OCI-LY3 (cell line): Measurements from ENCODE around the gene PDLIM5.

ENCODE experiments used
- H2AFZ ChIP-seq: fragments of 200-600, 300-600 bp; shearing (Covaris generic); 2 replicates; pipeline ENCODE4 v1.6.0; 2014; ENCODE audit warnings: antibody characterized with exemption, low read depth, low read length
- H3K27ac ChIP-seq: fragments of 200-600, 300-600 bp; sonication (generic); 2 replicates; pipeline ENCODE4 v1.5.1; 2014; ENCODE audit warnings: mild to moderate bottlenecking, low read length, moderate library complexity, mixed read lengths
- H3K27me3 ChIP-seq: fragments of 200-600, 300-600 bp; sonication (generic); 2 replicates; pipeline ENCODE4 v1.6.1; 2014; ENCODE audit warnings: low read depth, low read length, mixed read lengths
- H3K36me3 ChIP-seq: fragments of 200-600, 300-600 bp; sonication (generic); replicated peaks from 2 replicates; pipeline ENCODE3; 2014; ENCODE audit warnings: low read depth, low read length, mixed read lengths
- H3K4me1 ChIP-seq: fragments of 300-600, 200-600 bp; sonication (generic); 2 replicates; pipeline ENCODE4 v1.6.1; 2014; ENCODE audit warnings: low read length, mixed read lengths
- H3K4me2 ChIP-seq: fragments of 200-600, 300-600 bp; sonication (generic); 2 replicates; pipeline ENCODE4 v1.6.1; 2014; ENCODE audit warnings: low read length, mixed read lengths
- H3K4me3 ChIP-seq: fragments of 300-600, 200-600 bp; sonication (generic); 2 replicates; pipeline ENCODE4 v1.5.1; 2014; ENCODE audit warnings: antibody characterized with exemption, mild to moderate bottlenecking, low read length, moderate library complexity
- H3K79me2 ChIP-seq: fragments of 300-600, 200-600 bp; shearing (Covaris generic); 2 replicates; pipeline ENCODE4 v1.6.1; 2014; ENCODE audit warnings: mild to moderate bottlenecking, low read length, mixed read lengths
- H3K9ac ChIP-seq: fragments of 300-600, 200-600 bp; shearing (Covaris generic); 2 replicates; pipeline ENCODE4 v1.6.0; 2014; ENCODE audit warnings: mild to moderate bottlenecking, low read length, moderate library complexity
- H3K9me3 ChIP-seq: fragments of 200-600, 300-600 bp; shearing (Covaris generic); 2 replicates; pipeline ENCODE4 v1.6.1; 2014; ENCODE audit warnings: low read length, mixed read lengths; ENCODE audit not compliant: insufficient read depth
- H4K20me1 ChIP-seq: fragments of 200-600, 300-600 bp; sonication (generic); 2 replicates; pipeline ENCODE4 v1.6.1; 2016; ENCODE audit warnings: low read length, mixed read lengths; ENCODE audit not compliant: insufficient read depth
- EZH2phosphoT487 ChIP-seq: fragments of 200-600 bp; shearing (Covaris generic); IDR thresholded peaks from 2 replicates; pipeline ENCODE4 v1.6.1; 2018; ENCODE audit warnings: antibody characterized with exemption, mixed run types, low read depth
- TF ChIP-seq, protein P1 (sequence below): fragments of 200-600, 300-600 bp; sonication (generic); IDR thresholded peaks from 2 replicates; pipeline ENCODE4 v1.5.1; 2014; ENCODE audit warnings: antibody characterized with exemption, low read length, low read depth

Gene PDLIM5

DNA sequence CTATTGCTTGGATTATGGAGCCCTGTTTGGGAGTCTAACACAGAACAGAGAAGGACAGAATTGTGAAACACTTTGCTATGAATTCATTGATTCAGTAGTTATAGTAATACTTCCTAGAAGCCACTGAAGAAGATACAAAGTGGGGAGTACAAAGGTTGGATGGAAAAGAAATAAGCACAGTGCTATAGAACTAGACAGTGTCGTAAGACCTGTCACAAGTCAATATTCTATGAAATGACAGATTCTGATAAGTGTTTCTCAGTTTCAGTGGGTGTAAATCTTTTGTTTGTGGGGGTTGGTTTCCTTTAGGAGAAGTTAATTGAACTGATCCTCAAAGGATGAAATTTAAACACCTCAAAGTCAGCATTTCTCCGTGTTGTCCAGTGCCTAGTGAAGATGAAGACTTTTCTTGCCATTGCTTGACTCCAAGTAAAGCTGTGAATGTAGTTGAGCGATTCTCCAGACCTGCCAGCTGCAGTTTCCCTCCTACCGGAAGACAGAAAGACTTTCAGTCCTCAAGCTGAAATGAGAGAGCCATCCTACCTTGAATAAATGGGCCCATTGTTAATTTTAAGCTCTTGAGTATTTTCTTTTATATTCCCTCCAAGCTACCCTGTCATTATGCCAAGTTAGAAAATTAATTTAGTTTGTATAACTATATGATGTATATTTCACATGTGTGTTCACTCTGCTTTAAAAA, 7.9 kb downstream of the PDLIM5 start:
- Histone ChIP-seq H3K9ac (no peak overlapping the region), H3K9me3 (no peaks in the 10 kb centered on the region), H3K36me3 (no peaks in the 10 kb centered on the region), H3K4me2 (no peak overlapping the region), H4K20me1 (no peaks in the 10 kb centered on the region), H3K4me3 (no peak overlapping the region), H3K27me3 (no peaks in the 10 kb centered on the region), H3K79me2 (no peaks in the 10 kb centered on the region), H3K4me1 (no peaks in the 10 kb centered on the region), H2AFZ (no peak overlapping the region), H3K27ac (no peak overlapping the region)
- TF ChIP-seq, protein P1, sequence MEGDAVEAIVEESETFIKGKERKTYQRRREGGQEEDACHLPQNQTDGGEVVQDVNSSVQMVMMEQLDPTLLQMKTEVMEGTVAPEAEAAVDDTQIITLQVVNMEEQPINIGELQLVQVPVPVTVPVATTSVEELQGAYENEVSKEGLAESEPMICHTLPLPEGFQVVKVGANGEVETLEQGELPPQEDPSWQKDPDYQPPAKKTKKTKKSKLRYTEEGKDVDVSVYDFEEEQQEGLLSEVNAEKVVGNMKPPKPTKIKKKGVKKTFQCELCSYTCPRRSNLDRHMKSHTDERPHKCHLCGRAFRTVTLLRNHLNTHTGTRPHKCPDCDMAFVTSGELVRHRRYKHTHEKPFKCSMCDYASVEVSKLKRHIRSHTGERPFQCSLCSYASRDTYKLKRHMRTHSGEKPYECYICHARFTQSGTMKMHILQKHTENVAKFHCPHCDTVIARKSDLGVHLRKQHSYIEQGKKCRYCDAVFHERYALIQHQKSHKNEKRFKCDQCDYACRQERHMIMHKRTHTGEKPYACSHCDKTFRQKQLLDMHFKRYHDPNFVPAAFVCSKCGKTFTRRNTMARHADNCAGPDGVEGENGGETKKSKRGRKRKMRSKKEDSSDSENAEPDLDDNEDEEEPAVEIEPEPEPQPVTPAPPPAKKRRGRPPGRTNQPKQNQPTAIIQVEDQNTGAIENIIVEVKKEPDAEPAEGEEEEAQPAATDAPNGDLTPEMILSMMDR: no peak
- no peak for TF ChIP-seq EZH2phosphoT487

DNA sequence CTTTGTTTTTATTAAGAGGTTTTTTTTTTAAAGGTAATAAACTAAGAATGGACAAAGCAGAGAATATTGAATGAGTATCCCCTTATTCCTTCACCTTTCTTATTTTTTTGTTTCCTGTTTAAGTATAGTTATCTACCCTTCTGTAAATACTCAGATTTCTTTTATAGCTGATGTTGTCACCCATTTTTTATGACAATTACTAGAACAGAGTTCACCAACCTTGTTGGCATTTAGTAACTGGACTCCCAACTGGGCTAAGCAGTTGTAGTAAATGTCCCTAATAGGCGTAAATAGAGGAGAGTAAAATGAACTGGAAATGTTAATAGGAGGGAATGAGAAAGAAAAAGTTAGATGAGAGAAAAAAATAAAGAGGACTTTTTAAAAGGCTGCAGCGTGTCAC, 9.8 kb downstream of the PDLIM5 start:
- Histone ChIP-seq H3K36me3 (no peaks in the 10 kb centered on the region), H2AFZ (no peak overlapping the region), H3K27ac (no peak overlapping the region), H3K4me2 (no peak overlapping the region), H3K9me3 (no peaks in the 10 kb centered on the region), H3K79me2 (no peaks in the 10 kb centered on the region), H3K9ac (no peak overlapping the region), H3K27me3 (no peaks in the 10 kb centered on the region), H3K4me1 (no peaks in the 10 kb centered on the region), H4K20me1 (no peaks in the 10 kb centered on the region), H3K4me3 (no peak overlapping the region)
- TF ChIP-seq EZH2phosphoT487: no peak
- TF ChIP-seq, protein P1: no peak

DNA sequence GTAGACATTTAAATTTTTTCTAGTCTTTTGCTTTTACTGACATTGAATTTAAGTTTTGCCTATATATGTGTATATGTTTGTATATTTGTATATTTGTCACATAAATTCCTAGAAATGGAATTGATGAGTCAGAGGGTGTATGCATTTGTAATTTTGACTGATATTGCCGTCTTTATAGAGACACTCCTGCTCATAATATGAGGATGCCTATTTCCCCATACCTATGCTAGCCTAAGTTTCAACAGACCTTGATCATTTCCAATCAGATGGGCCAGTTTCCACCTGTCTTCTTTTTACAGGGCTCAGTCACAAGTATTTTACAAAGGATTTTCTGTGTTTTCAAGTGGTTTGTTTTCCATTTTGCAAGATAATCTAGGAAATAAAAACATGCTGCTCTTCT, 10.8 kb downstream of the PDLIM5 start:
- Histone ChIP-seq H3K9me3 (no peaks in the 10 kb centered on the region), H3K79me2 (no peaks in the 10 kb centered on the region), H3K9ac (no peak overlapping the region), H3K27me3 (no peaks in the 10 kb centered on the region), H3K4me1 (no peaks in the 10 kb centered on the region), H3K36me3 (no peaks in the 10 kb centered on the region), H3K4me2 (no peak overlapping the region), H2AFZ (no peak overlapping the region), H3K4me3 (no peak overlapping the region), H4K20me1 (no peaks in the 10 kb centered on the region; the same call in 1 of the 2 replicates), H3K27ac (no peak overlapping the region)
- TF ChIP-seq EZH2phosphoT487: no peak
- TF ChIP-seq, protein P1: no peak

DNA sequence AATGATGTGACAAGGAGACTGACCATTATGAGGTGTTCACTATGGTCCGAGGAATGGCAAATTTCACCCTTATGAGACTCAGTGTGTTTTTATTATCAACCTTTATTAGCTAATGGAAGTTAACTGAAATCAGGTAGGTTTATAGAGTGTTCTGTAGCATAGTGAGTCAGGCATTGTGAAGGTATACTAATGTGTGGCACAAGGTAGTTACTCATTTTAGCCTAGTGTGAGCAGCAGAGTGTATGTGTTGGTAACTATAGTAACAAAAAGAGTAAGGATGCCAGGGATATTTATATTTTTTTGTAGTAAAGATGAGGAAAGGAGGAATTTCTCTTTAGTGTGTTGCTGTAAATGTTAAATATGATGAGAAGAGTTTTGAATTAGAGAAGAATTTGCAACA, 12.0 kb downstream of the PDLIM5 start:
- Histone ChIP-seq H3K27ac (no peak overlapping the region), H3K4me3 (no peak overlapping the region), H2AFZ (no peak overlapping the region), H3K9ac (no peak overlapping the region), H3K36me3 (no peaks in the 10 kb centered on the region), H3K79me2 (no peaks in the 10 kb centered on the region), H3K4me2 (no peak overlapping the region), H4K20me1 (no peaks in the 10 kb centered on the region; the same call in 1 of the 2 replicates), H3K4me1 (no peaks in the 10 kb centered on the region), H3K9me3 (no peaks in the 10 kb centered on the region), H3K27me3 (no peaks in the 10 kb centered on the region)
- TF ChIP-seq EZH2phosphoT487: no peak
- TF ChIP-seq, protein P1: no peak
